GM18873 (cell line): Measurements from ENCODE around the gene PDGFRB.

Experiments
- ATAC-seq: cut with Tn5 transposase; IDR thresholded peaks from one replicate; pipeline ENCODE4 v1.9.1; 2021; ENCODE audit warnings: mild to moderate bottlenecking, moderate library complexity, moderate number of reproducible peaks; ENCODE audit not compliant: unreplicated experiment, low FRiP score

Gene PDGFRB

GRCh38 chr5:150155258-150156026, at the start of gene PDGFRB:
Gene PDGFRB (minus strand): TSS chr5:150155845. CDS start chr5:150137047, 18,798 bp downstream.
- no peak for ATAC-seq

GRCh38 chr5:150204590-150204960, 48.9 kb upstream of the PDGFRB start:
- no peak for ATAC-seq

DNA sequence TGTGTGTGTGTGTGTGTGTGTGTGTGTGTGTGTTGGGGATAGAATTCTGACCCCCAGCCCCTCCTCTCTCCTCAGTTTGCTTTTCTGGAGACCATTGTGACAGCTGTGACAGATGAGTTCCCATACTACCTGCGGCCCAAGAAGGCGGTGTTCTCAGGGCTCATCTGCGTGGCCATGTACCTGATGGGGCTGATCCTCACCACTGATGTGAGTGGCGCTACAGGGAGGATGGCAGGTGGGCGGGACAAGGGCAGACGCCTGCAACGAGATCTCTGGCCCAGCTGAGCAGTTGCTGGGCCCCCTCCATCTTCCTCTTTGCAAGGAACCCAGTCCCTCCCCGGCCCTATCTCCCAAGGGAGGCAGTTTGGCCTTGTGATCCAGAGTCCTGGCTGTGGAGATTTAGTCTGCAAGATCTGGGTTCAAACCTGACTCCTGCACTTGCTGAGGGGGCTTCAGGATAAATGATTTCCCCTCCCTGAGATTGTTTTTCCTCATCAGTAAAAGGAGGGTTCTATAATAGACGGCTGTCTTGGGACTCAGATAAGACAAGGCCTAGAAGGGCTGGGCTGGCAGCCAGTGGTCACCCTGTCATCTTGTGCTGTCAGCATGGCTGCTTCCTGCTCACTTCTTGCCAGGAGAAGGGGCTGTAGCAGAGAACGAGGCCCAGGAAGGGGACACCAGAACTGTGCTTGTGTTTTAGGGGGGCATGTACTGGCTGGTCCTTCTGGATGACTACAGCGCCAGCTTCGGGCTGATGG, 48.4 kb upstream of the PDGFRB start:
- ATAC-seq, result no peak

DNA sequence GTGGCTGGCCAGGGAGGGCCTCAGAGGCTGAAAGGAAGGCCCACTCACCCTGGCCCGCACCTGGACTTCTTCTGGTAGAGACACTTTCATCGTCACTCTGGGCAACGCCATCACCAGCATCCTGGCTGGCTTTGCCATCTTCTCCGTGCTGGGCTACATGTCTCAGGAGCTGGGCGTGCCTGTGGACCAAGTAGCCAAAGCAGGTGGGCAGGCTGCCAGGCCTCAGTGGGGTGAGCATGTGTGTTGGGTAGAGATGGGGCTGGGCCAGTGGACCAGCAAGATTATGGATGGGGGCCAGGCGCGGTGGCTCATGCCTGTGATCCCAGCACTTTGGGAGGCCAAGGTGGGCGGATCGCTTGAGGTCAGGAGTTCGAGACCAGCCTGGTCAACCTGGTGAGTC, 46.9 kb upstream of the PDGFRB start:
- ATAC-seq, result no peak

DNA sequence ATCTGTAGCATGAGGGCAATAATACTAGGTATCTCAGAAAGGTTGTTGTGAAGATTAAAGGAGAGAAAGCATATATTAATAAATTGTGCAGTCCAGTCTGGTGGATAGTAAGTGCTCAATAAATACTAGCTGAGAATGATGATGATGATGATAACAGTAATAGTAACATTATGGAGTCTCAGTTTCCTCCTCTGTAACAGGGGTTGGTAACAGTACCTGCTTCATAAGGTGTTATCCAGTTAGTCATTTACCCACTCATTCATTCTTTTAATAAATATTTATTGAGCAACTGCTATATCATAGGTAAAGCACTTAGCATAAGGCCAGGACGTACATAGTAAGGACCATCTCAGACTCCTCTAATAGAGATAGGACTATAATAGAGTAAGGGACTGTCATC, 41.8 kb upstream of the PDGFRB start:
- ATAC-seq, result no peak

DNA sequence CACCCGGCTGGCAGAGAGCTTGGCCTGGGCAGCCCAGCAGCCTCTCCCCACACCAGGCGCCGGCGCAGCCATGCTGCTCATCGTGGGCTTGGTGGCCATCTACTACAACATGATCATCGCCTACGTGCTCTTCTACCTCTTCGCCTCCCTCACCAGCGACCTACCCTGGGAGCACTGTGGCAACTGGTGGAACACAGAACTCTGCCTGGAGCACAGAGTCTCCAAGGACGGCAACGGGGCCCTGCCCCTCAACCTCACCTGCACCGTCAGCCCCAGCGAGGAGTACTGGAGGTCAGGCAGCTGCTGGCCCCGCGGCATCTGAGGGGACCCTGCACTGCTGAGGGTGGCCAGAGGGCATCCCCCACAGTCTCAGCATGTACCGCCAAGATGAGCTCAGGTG, 41.3 kb upstream of the PDGFRB start:
- ATAC-seq, result no peak

DNA sequence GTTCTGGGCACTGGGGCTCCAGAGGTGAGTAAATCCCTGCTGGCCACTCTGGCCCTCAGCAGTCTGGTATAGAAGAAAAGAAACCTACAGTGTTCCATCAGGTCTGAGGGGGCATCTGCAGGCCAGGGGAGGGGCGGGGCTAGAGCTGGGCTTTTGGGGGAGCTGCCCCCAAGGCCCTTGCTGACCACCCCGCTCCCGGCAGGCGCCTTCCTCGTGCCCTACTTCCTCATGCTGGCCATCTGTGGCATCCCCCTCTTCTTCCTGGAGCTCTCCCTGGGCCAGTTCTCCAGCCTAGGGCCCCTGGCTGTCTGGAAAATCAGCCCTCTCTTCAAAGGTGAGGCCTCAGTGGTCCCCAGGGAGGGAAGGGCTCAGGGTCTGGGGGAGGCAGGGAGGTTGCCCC, 40.9 kb upstream of the PDGFRB start:
- ATAC-seq, result no peak

GRCh38 chr5:150195736-150196485, 40.3 kb upstream of the PDGFRB start:
- ATAC-seq, result no peak

GRCh38 chr5:150192462-150192861, 36.8 kb upstream of the PDGFRB start:
- ATAC-seq, result no peak

DNA sequence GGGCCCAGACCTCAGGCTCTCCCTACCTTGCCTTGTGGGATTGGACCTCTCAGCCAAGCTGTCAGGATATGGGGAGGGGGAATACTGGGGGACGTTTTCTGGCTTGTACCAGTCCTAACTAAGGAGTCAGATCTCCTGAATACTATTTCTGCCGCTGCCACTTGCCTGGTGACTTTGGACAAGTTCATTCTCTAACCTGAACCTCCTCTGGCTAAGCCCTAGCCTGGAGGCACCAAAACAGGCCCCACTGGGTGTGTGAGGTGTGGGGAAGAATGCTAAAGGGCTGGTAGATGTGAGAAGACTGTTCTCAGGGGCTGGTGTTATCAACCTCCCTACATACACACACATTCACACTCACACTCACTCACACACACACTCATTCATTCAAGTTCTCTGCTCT, 35.3 kb upstream of the PDGFRB start:
- no peak for ATAC-seq

DNA sequence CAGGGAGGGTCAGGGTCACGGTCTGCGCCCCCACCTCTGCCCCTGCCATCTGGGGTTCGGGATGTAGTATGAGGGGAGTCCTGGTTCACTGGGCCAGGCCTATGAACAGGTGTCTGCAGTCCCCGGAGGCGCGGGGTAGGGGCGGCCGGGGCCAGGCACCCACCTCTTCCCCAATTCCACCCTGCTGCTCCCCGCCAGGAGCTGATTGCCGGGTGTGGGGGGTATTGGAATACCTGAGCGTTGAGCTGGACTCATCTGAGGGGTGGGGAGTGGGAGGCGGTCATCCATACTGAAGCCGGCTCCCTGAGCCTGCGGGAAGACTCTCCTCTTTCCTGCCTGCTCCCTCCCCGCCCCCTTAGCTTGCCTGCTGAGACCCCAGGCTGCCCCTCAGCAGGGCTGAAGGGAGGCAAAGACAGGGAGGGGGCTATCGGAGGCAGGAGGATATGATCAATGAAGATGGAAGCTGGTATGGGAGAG, 34.9 kb upstream of the PDGFRB start:
- ATAC-seq, result no peak

GRCh38 chr5:150189728-150190502, 34.3 kb upstream of the PDGFRB start, which contains the start of gene SLC6A7:
Gene SLC6A7 (plus strand): TSS chr5:150190062. CDS start chr5:150190328, 266 bp downstream.
- no peak for ATAC-seq

DNA sequence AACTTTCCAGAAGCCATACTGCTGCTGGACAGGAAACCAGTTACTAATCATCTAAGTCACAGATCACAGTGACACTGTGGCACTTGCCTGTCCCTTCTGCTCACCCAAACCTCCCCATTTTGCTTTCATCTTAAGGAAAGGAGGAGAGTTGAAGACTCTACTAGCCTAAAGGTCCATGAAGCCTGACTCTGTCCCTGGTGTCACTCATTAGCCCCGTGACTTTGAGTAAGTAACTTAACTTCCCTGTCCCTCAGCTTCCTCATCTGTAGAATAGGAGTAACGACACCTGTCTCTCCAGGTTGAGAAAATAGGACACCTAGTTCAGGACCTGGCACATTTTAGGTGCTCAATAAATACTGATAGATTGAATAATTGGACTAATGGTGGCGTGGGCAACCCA, 33.7 kb upstream of the PDGFRB start:
- ATAC-seq, result no peak

DNA sequence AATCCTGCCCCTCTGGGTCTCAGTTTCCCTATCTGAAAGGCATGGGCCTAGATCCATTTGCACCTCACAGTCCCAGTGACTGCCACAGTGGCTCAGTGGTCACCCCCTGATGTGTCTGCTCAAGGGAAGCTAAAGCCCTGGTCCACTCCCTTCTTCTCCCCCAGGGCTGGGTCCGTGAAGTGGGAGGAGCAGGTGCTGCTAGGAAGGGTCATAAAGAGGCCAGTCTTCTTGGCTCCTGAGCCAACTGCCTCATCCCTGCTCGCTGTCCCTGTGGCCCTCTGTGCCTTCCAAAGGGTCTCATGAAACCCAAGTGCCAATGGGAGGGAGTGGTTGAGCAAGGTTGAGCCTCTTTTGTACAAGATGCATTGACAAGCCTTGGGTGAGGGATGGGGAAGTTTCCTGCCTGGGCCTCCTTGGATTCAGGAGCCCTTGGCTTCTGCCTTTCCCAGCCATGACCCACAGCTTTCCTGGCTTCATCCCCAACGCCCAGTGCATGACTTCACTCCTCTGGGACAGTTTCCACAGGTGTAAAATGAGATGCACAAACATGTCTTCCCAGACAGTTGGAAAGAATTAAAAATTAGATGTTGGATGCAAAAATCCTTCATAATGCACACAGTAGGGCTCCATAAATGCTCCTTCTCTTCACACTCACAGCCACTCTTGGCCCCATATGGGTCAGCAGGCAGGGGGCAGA, 32.6 kb upstream of the PDGFRB start:
- ATAC-seq, result no peak

DNA sequence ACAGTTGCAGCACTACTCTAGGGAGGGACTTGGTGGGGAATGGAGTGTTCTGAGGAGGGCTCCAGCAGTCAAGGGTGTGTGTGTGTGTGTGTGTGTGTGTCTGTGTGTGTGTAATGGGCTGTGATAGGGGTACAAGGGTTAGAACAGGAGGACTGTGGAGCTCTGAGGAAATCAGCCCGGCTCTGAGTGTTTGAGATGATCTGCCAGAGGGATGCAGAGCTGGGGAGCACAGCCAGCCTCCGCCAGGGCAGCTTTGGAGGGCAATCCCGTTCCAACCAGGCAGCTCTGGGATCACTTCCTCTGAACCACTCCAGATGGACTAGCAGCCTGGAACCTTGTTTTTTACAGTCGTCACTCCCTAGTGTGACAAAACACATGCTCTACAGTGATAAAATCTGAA, 31.3 kb upstream of the PDGFRB start:
- ATAC-seq, result no peak

- ATAC-seq, result no peak
These were observed 30.5 kb upstream of the PDGFRB start for GRCh38 chr5:150186137-150186536.

DNA sequence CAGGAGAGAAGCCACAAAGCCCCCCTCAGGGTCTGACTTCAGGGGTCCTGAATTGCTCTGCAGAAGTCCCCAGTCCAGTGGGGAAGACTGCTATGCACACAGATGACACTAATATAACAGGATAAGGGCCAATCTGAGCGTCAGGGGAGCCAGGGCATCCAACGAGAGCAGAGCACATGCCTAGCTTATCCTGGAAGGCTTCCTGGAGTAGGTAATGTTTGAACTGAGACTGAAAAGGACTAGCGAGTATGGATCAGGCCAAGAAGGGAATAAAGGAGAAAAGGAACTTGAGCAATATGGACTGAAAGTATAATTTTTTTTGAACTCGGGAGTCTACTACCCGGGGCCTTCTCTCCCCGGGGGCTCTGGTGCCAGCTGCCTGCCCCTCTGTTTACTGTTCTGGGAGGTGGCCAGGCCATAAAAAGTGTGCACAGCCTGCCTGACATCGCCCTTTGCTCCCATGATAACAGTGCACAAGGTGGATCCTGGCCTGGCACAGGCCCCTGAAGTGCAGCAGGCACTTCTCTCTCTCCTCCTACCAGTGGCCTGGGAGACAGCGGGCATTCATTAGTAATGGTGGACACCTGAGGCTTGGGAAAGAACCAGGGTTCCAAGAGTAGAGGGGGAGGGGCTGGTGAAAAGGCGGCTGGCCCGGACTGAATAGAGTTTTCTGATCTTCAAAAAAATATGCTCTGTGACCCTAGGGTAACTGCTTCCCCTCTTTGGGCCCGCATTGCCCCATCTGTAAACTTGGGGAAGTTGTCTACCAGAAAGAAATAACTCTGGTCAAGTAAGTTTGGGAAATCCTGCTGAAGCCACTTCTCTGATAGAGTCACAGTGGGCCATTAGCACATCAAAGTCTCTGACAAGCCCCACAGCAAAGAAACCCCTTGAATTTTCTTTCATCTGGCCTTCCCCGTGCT, 29.6 kb upstream of the PDGFRB start:
- ATAC-seq, result no peak

DNA sequence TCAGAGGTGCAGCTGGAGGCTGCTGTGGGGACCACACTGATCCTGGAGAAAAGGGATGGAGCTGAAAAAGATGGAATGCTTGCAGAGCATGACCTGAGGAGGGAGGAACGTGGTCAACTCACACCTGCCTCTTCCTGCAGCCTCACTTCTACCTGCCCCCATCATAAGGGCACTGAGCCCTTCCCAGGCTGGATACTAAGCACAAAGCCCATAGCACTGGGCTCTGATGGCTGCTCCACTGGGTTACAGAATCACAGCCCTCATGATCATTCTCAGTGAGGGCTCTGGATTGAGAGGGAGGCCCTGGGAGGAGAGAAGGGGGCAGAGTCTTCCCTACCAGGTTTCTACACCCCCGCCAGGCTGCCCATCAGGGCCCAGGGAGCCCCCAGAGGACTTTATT, 28.4 kb upstream of the PDGFRB start:
- ATAC-seq, result no peak

GRCh38 chr5:150183436-150183835, 27.8 kb upstream of the PDGFRB start:
- no peak for ATAC-seq
